IPS-11a (cell line): ENCODE data around the gene ANKDD1B.
"Not testable (repeated sequence)": the region's sequence is repeated elsewhere in the genome, so short reads cannot be mapped to it uniquely, and the experiment has no call there.

ENCODE experiments used
- H3K4me3 ChIP-seq: one replicate; pipeline ENCODE4 v1.5.1; 2013; ENCODE audit warnings: low read depth, low read length, control low read depth

Gene ANKDD1B

GRCh38 chr5:75695472-75696351 lies 84.5 kb downstream of the ANKDD1B start:
- not testable (repeated sequence) for H3K4me3 ChIP-seq

- no peak overlapping the region for H3K4me3 ChIP-seq
Measured at GRCh38 chr5:75701856-75702255, 90.6 kb downstream of the ANKDD1B start.

- H3K4me3 ChIP-seq, result no peak overlapping the region
Measured at GRCh38 chr5:75706016-75706415, 94.8 kb downstream of the ANKDD1B start.

GRCh38 chr5:75706775-75707174 lies 95.5 kb downstream of the ANKDD1B start:
- no peak overlapping the region for H3K4me3 ChIP-seq

GRCh38 chr5:75707911-75708509 lies 96.8 kb downstream of the ANKDD1B start:
- H3K4me3 ChIP-seq, result no peak overlapping the region

GRCh38 chr5:75710637-75711036 lies 99.4 kb downstream of the ANKDD1B start:
- no peak overlapping the region for H3K4me3 ChIP-seq

GRCh38 chr5:75711151-75711550 lies 99.9 kb downstream of the ANKDD1B start:
- no peak overlapping the region for H3K4me3 ChIP-seq

GRCh38 chr5:75712091-75712490 lies 100.8 kb downstream of the ANKDD1B start:
- H3K4me3 ChIP-seq, result no peak overlapping the region

GRCh38 chr5:75716715-75717081 lies 105.4 kb downstream of the ANKDD1B start:
- H3K4me3 ChIP-seq, result peak overlapping the region; percentile 66

- peak within 1 kb of the TSS; percentile 66 for H3K4me3 ChIP-seq
Measured at GRCh38 chr5:75717082-75717922, 106.0 kb downstream of the ANKDD1B start, which contains the start of gene POC5. TSS of gene POC5 (minus strand) at chr5:75717437. CDS start at chr5:75712937, 4,500 bp downstream.

- no peak overlapping the region for H3K4me3 ChIP-seq
Measured at GRCh38 chr5:75720882-75721281, 109.6 kb downstream of the ANKDD1B start.
